Islet precursor cell (in vitro differentiated cells): ENCODE data around the gene KRTAP13-3.
A peak's percentile ranks its signal among the peaks of the same experiment; 100 is the strongest.

Experiments
- DNase-seq: peaks from one replicate; pipeline ENCODE4 v3.0.0-alpha.2; 2018

The KRTAP13-3 gene

DNA sequence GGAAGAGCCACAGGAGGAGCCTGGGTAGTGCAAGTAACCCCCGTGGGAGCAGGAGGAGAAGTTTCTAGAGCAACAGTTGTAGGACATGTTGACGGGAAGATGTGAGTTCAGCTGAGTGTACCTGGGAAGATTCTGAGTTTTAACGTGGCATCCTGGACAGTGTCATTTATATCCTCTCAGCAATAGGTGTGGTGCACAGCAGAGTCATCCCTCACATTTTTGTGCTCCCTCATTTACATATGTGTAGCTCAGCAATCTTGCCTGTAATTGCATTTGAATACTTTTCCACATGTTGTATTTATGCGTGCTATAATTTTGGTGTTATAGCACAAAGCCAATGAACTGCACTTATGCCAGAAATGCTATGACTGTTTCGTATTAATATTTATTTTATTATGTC lies at the start of gene KRTAP13-3:
Gene KRTAP13-3, minus strand, starts transcription at position 101 of the 400 bp plus-strand sequence. Its CDS starts 14 bp downstream, at position 87.
- no peak for DNase-seq

DNA sequence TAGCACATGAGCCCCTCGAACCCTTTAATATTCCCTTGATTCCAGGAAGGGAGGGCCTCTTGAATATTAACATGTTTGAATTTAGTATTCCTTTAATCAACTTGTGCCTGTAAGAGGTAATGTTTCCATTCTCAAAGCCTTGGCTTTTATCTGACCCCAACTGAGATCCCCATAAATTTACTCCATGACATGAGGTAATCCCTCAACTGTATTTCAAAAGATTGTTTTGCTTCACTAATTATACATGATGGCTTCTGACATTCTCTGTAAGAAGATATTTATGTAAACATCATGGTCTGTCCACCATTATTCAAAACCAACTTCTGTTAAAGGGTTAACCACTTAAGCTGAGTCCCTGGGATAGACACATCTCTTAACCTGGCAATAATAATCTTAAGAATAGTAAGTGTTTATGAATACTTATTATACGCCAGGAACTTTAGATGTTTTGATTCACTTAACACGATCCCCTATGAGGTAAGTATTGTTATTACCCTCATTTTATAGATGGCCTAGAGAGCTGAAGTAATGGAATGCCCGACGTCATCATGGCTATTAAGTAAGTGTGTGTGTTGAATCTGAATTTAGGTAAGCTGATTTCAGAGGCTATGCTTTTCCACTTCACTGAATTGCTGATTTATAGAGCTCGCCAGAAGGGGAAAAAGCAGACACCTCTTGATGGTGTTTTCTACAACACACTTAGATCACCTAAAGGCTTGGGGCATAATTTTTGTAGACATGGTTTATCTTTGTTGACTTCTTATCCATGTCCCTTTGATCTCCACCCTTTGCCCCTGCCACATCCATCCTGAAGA lies 43.4 kb upstream of the KRTAP13-3 start:
- DNase-seq, result no peak

DNA sequence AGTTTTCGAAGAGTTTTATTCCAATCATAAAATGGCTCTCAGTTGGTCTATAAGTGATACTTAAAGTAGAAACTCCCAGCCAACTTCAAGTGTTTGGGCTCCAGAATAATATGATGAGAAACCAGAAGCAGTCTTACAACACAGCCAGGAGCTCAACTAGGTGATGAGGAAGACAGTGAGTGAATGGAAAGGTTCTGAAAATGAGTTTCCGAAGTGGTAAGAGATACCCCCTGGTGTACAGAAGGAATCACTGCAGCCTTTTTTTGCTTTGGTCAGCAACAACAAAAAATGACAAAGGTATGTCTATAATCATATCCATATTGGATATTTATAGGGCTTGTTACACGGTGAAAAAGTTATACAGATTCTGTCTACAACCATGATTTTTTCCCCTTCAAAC lies 38.0 kb upstream of the KRTAP13-3 start:
- DNase-seq, result no peak

- DNase-seq, result no peak
Observed at GRCh38 chr21:30448514-30448913, 22.8 kb upstream of the KRTAP13-3 start.

- no peak for DNase-seq
Observed at GRCh38 chr21:30447056-30447455, 21.3 kb upstream of the KRTAP13-3 start.

DNA sequence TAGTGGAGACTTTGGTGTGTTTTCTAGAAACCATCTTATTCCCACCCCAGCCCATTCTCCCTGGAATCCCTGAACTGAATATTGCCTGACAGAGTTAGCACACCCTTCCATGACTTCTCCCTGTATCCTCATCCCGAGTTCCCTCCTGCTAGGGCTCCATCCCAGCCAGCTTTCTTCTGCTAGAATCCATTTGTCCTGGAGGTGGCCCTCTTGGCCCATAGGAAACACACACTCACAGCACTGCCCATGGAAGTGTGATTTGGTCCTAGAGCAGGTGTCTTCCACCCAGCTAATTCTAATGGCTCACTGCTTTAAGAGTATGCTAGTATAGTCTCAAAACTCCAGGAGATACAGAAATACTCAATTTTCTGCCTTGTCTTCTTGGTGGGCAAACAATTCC lies 18.5 kb upstream of the KRTAP13-3 start:
- no peak for DNase-seq

GRCh38 chr21:30443226-30443625 lies 17.5 kb upstream of the KRTAP13-3 start:
- no peak for DNase-seq

DNA sequence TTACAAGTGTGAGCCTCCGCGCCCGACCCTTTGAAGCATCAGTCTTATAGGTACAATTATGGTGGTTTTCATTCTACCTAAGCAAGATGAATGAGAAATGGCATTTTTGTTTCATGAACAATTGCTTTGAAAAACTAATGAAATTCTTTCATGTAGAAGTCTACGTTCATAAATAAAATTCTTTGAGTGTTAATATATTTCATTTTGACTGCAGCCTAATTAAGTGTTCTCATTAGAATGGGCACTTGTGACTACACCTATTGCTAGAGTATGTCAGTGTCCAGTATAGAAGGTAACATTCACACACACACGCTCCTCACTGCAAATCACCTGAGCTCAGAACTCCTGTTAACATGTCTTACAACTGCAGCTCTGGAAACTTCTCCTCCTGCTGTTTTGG lies 14.2 kb upstream of the KRTAP13-3 start, which contains the start of gene KRTAP15-1:
Gene KRTAP15-1, plus strand, starts transcription at position 301 of the 400 bp plus-strand sequence. Its CDS starts 53 bp downstream, at position 354.
- no peak for DNase-seq

GRCh38 chr21:30437010-30437565 lies 11.4 kb upstream of the KRTAP13-3 start:
- no peak for DNase-seq

DNA sequence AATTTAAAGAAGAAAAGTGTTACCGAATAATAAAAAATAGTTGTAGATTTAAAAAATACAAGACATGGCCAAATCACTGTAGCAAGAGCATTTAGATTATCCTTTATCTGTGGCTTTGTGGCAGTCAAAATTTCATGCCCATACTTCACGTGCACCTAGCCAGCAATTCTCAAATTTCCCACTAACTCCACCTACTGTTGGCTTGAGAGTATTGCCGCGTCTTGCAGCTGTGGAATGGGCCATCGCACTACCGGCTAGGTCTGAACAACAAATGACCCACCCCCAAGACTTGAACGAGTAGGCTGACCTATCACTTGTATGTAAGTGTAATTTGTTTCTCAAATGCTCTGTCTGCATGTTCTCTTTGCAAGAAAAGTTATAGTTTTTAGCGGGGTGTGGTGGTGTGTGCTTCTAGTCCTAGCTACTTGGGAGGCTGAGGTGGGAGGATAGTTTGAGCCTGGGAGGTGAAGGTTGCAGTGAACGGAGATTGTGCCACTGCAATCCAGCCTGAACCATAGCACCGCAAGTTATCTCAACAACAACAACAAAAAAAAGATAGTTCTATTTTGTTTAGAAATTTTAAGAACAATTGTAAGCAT lies 8.4 kb upstream of the KRTAP13-3 start:
- DNase-seq, result peak; percentile 79

- DNase-seq, result no peak
Observed at GRCh38 chr21:30430170-30430655, 4.5 kb upstream of the KRTAP13-3 start, which contains the start of gene KRTAP13-4. KRTAP13-4 (plus strand) TSS chr21:30430220; CDS start chr21:30430276, 56 bp downstream.

DNA sequence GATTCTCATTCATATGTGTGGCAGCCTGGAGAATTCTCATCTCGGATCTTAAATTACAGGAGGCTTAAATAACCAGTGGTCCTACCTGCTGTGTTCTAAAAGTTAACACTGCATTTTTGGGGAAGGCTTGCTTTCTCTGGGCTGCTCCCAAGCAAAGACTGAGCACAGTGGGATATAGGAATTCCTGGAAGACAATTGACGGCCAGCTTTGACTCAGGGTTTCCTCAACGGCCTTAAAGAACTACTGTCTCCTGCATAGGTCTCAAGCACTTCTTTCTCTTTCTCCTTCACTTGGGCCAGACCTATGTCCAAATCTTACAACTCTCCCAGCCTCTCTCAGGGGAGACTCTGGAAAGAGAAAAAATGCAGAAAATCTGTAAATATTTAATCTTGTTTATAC lies 1.0 kb upstream of the KRTAP13-3 start:
- no peak for DNase-seq

DNA sequence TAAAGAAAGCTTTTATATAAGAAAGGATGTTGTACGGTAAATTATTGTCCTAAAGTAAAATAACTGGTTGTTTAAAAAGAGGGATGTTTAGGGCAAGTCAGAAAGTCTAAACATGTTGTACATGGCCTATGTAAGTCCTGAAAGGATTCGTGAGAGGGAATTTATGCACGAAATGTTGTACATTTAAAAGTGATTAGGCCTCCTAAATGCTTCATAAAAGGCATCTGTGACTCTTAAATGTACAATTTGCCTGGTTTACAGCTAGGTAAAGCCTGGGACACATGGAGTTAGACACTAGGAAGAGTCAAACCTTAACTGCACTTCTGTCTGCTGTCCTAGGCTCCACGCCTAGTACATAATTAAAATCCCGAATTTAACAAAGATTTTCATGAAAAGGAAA lies 9.7 kb downstream of the KRTAP13-3 start:
- DNase-seq, result no peak

DNA sequence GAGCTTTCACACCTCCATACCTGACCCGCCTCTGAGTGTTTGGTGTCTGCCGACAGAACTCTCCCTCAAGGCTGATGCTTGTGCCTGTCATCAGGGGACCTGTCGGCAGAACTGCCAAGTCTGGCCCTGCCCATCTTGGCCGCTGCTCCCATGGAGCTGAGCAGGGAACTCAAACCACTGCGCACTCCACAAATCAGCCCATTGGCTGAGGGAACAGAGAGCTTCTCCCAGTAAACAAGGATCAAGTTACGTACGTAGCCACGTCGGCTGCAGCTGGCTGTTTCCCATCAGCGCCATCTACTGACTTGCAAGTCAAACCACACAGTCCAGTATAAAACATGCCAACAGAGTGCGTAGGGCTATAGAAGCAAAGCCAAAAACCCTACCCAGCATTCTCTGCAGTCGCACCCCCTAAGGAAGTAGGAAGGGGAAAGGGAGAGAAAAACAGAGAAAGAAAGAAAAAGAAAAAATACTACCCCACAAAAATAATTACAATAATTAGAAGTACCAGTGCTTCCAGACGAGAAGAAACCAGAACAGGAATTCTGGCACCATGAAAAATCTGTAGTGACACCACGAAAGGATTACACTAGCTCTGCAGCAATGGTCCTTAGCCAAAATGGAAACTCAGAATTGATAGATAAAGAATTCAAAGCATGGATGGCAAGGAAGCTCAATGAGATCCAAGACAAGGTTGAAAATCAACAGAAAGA lies 16.8 kb downstream of the KRTAP13-3 start:
- peak; percentile 98 for DNase-seq

DNA sequence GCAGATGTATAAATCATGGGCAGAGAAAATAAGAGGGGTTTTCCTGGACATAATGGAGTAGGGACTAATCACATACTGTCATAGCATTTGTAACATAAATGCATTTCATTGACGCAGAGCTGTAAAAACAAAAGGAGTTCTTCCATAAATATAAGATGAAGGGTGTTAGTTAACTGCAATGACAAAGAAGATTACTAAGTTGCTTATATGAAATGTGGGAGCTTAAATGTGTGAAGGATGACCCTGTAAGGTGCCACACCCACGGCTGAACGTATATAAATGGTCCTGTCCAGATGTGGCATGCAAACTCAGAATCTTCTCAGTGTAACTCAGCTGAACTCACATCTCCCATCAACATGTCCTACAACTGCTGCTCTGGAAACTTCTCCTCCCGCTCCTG lies 30.0 kb downstream of the KRTAP13-3 start, which contains the start of gene KRTAP13-1:
Gene KRTAP13-1, plus strand, starts transcription at position 301 of the 400 bp plus-strand sequence. Its CDS starts 56 bp downstream, at position 357.
- DNase-seq, result no peak

- DNase-seq, result no peak
Observed at GRCh38 chr21:30391492-30392025, 34.2 kb downstream of the KRTAP13-3 start.

DNA sequence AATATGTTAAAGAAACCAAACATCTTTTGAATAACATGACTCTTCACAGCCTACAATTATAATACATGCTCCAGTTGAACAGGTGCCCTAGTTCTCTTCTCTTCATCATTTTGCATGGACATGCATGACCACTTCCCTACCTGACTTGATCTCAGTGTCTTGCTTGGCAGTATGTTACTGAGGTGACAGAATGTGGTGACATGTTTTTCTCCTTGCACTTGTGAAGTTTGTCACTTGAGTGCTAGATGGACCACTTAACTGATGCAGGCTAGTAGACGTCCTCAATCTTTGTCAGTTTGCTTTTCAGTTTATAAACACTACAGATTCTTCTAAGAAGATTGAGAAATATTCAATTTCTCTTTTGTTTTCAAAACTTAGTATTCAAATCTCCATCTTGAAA lies 43.5 kb downstream of the KRTAP13-3 start:
- DNase-seq, result no peak
